K562 (cell line): ENCODE data around the gene FOXL2NB. TPM values are rescaled to one million over a fixed set of nuclear protein-coding genes. Genes with fewer than 3 reads are reported as not detected.

Experiments used
- ATAC-seq: fragments of 200-7000 bp; cut with Tn5 transposase; 3 replicates; pipeline ENCODE4 v1.9.1; 2020; ENCODE audit warnings: moderate library complexity
- BruUV-seq: library from RNA; stranded (reverse); fragments of 400-500 nt; replicated peaks from 2 replicates; lab custom pipeline; 2021; lab: Mats Ljungman, UMichigan
- CTCF ChIA-PET: fragments of 300-600 bp; formaldehyde crosslinking; extraction: SDS; loops from one replicate; lab custom pipeline; 2021; ENCODE audit warnings: low intra/inter-chr PET ratio; lab: Yijun Ruan, JAX
- POLR2A ChIA-PET: fragments of 300-600, 350-650 bp; sonication (Branson Sonifier 250); formaldehyde crosslinking; extraction: SDS; loops from one replicate; lab custom pipeline; 2021; ENCODE audit warnings: antibody characterized with exemption, inconsistent platforms; lab: Yijun Ruan, JAX
- DNase-seq, 4 experiments: peaks; one replicate each; pipeline versions ENCODE4 v3.0.0 to v3.0.0-alpha.2; 2011 to 2018; ENCODE audit warnings: low spot score in 3 of 4, mixed read lengths in 3 of 4; ENCODE audit errors: extremely low read depth in 1 of 4
- FAIRE-seq: peaks from 2 replicates; lab custom pipeline; 2011; peaks lifted over from hg19 to GRCh38; lab: Jason Lieb, UNC
- H2AFZ ChIP-seq: 2 replicates; pipeline ENCODE4 v1.6.0; 2011; ENCODE audit warnings: low read depth, low read length, control low read depth, inconsistent platforms
- H3K27ac ChIP-seq: fragments of 200-600 bp; 3 replicates; pipeline ENCODE4 v1.8.0; 2011; ENCODE audit warnings: low read depth, mild to moderate bottlenecking, control low read depth, inconsistent platforms, low read length, moderate library complexity, mixed read lengths; ENCODE audit errors: extremely low read depth
- H3K27me3 ChIP-seq, 2 experiments: fragments of 300-600 bp in 1 of 2; 2 replicates in 1 of 2; 3 replicates in 1 of 2; pipeline versions ENCODE4 v1.6.0 to v1.8.0; 2011; ENCODE audit warnings: inconsistent platforms in 2 of 2, low read length in 2 of 2, mild to moderate bottlenecking in 1 of 2, mixed read lengths in 1 of 2, moderate library complexity in 1 of 2; ENCODE audit not compliant: control insufficient read depth in 2 of 2, insufficient read depth in 2 of 2
- H3K36me3 ChIP-seq: fragments of 300-600 bp; 3 replicates; pipeline ENCODE4 v1.8.0; 2011; ENCODE audit warnings: mild to moderate bottlenecking, low read length, inconsistent platforms; ENCODE audit not compliant: control insufficient read depth, insufficient read depth
- H3K4me1 ChIP-seq, 2 experiments: fragments of 200-600 bp in 1 of 2; replicated peaks in 1 of 2; 2 replicates in 1 of 2; 3 replicates in 1 of 2; pipeline versions ENCODE4 v1.5.1 to v1.8.0; 2011; ENCODE audit warnings: inconsistent platforms in 2 of 2, low read length in 2 of 2, mild to moderate bottlenecking in 1 of 2, mixed read lengths in 1 of 2, moderate library complexity in 1 of 2; ENCODE audit not compliant: control insufficient read depth in 2 of 2, insufficient read depth in 2 of 2
- H3K4me2 ChIP-seq: 2 replicates; pipeline ENCODE4 v1.6.1; 2011; ENCODE audit warnings: low read length, control low read depth, inconsistent platforms, mixed read lengths; ENCODE audit not compliant: insufficient read depth
- H3K4me3 ChIP-seq: fragments of 200-600 bp; sonication (generic), shearing (Covaris generic); 2 replicates; pipeline ENCODE4 v1.5.1; 2016; ENCODE audit warnings: control low read depth, inconsistent platforms
- H3K79me2 ChIP-seq: fragments of 200-600 bp; 3 replicates; pipeline ENCODE4 v1.8.0; 2011; ENCODE audit warnings: low read length, inconsistent platforms; ENCODE audit not compliant: control insufficient read depth, insufficient read depth
- H3K9ac ChIP-seq, 2 experiments: 2 replicates each; pipeline versions ENCODE4 v1.6.0 to v1.6.1; 2011; ENCODE audit warnings: low read depth in 2 of 2, low read length in 2 of 2, control low read depth in 1 of 2, inconsistent platforms in 1 of 2, mild to moderate bottlenecking in 1 of 2, mixed read lengths in 1 of 2; ENCODE audit not compliant: insufficient read depth in 1 of 2
- H3K9me1 ChIP-seq: one replicate; pipeline ENCODE4 v1.6.0; 2011; ENCODE audit warnings: inconsistent platforms, mild to moderate bottlenecking, low read length, moderate library complexity; ENCODE audit not compliant: control insufficient read depth, insufficient read depth
- H3K9me3 ChIP-seq: replicated peaks from 2 replicates; pipeline ENCODE4 v1.5.1; 2011; ENCODE audit warnings: low read depth, low read length, inconsistent platforms; ENCODE audit not compliant: control insufficient read depth, insufficient read depth
- H4K20me1 ChIP-seq: replicated peaks from 2 replicates; pipeline ENCODE4 v1.6.1; 2011; ENCODE audit warnings: low read length, inconsistent platforms, mixed read lengths; ENCODE audit not compliant: control insufficient read depth, insufficient read depth
- ARID4B ChIP-seq: sonication (generic); formaldehyde crosslinking; IDR thresholded peaks from 2 replicates; pipeline ENCODE4 v1.8.0; 2022; ENCODE audit warnings: mild to moderate bottlenecking, missing genetic modification reagents
- CEBPB ChIP-seq: fragments of 450-650 bp; IDR thresholded peaks from 2 replicates; pipeline ENCODE4 v1.6.1; 2016; ENCODE audit warnings: missing genetic modification characterization, missing compliant biosample characterization
- CREM ChIP-seq: IDR thresholded peaks from 2 replicates; pipeline ENCODE4 v1.6.1; 2014; ENCODE audit warnings: antibody characterized with exemption, low read depth
- HDAC2 ChIP-seq: fragments of 450-650 bp; IDR thresholded peaks from 2 replicates; pipeline ENCODE4 v1.6.1; 2016; ENCODE audit warnings: mild to moderate bottlenecking
- MTF1 ChIP-seq: fragments of 250-450 bp; sonication (Bioruptor Pico); IDR thresholded peaks from 2 replicates; pipeline ENCODE4 v1.9.0; 2021; ENCODE audit warnings: moderate library complexity, mild to moderate bottlenecking, inconsistent platforms, borderline replicate concordance
- NFE2 ChIP-seq: IDR thresholded peaks from 2 replicates; pipeline ENCODE4 v1.6.1; 2014; ENCODE audit warnings: antibody characterized with exemption, low read depth
- SMARCE1 ChIP-seq: fragments of 450-650 bp; IDR thresholded peaks from 2 replicates; pipeline ENCODE4 v1.7.1; 2016; ENCODE audit warnings: mild to moderate bottlenecking
- VEZF1 ChIP-seq: fragments of 200-800 bp; sonication (Bioruptor generic); IDR thresholded peaks from 2 replicates; pipeline ENCODE4 v1.6.1; 2017; ENCODE audit warnings: missing genetic modification characterization, missing compliant biosample characterization
- ZBTB7A ChIP-seq: IDR thresholded peaks from 2 replicates; pipeline ENCODE4 v1.6.1; 2011; ENCODE audit warnings: low read depth, mild to moderate bottlenecking, low read length, moderate library complexity, borderline replicate concordance; ENCODE audit not compliant: control insufficient read depth
- ZC3H8 ChIP-seq: fragments of 450-650 bp; IDR thresholded peaks from 2 replicates; pipeline ENCODE4 v1.6.1; 2017
- ZNF175 ChIP-seq: fragments of 200-800 bp; sonication (Bioruptor generic); IDR thresholded peaks from 2 replicates; pipeline ENCODE4 v1.6.1; 2016; ENCODE audit warnings: low read depth, mild to moderate bottlenecking, missing genetic modification characterization, missing compliant biosample characterization
- ZNF431 ChIP-seq: sonication (generic); formaldehyde crosslinking; IDR thresholded peaks from 2 replicates; pipeline ENCODE4 v1.8.0; 2022; ENCODE audit warnings: mild to moderate bottlenecking, missing genetic modification reagents
- WGBS: fragments of 100-300 bp; shearing (Covaris generic); methylation state at CpG from one replicate; pipeline ENCODE4 v1.1.6; 2016; ENCODE audit warnings: low coverage, mixed read lengths; ENCODE audit not compliant: insufficient coverage; ENCODE audit errors: missing lambda C conversion rate; 5-methylcytosine and 5-hydroxymethylcytosine counted together
- in situ Hi-C: fragments of 300-500 bp; cut with MboI; formaldehyde crosslinking; loops from 4 replicates; pipeline ENCODE4 v1.15.0; 2018; ENCODE audit warnings: inconsistent platforms, mixed read lengths
- intact Hi-C: fragments of 100-400 bp; cut with micrococcal nuclease; formaldehyde crosslinking; loops from 2 replicates; pipeline ENCODE4 v1.14.2; 2022
- polyA plus RNA-seq, 8 experiments: library from polyadenylated mRNA; depleted of rRNA in 4 of 8; stranded (reverse) in 5 of 8; unstranded in 3 of 8; fragments of >200 nt; fragmentation: Nextera tagmentation in 2 of 8; fragmentation: Illumina TruSeq in 1 of 8; extraction: Ambion mirVana in 2 of 8; extraction: Trizol in 1 of 8; gene quantifications; 2 replicates each; pipeline versions ENCODE4 v1.2.1 to v1.2.3, GENCODE V29; 2011 to 2014; ENCODE audit warnings: inconsistent platforms in 1 of 8, missing spikeins in 1 of 8
- total RNA-seq, 7 experiments: library from RNA; depleted of rRNA in 6 of 7; stranded (reverse); fragments of >200 nt in 6 of 7; fragmentation: Illumina TruSeq in 2 of 7; extraction: Trizol in 2 of 7; gene quantifications; 2 replicates each; pipeline versions ENCODE4 v1.2.1 to v1.2.3, GENCODE V29; 2011 to 2021; ENCODE audit warnings: low replicate concordance in 1 of 7

FOXL2NB gene
- total and polyA plus RNA-seq, 9 of the 15 experiments (the other 6 are each of a cell fraction or from before 2014, with no cell fraction given): 0.71 to 17.4 (median 9.0) TPM

GRCh38 chr3:138945709-138946662 lies 1.0 kb upstream of the FOXL2NB start (continued):
- TF ChIP-seq MTF1 (CRISPR knock-in tag) (no peak), ZNF175 (CRISPR knock-in tag) (no peak), ZC3H8 (no peak), HDAC2 (0 out of 2 replicates have a peak, but pooled peaks have one; percentile 19), CREM (0 out of 2 replicates have a peak, but pooled peaks have one; percentile 12), ZNF431 (CRISPR knock-in tag) (0 out of 2 replicates have a peak, but pooled peaks have one; percentile 17)

- intact Hi-C loops (loop anchor here (2.0 to 10.0 kb wide), 2 partner anchors 13 to 883 kb away; no protein-coding TSS in a partner anchor), in situ Hi-C loops (loop anchor here (25.0 kb wide), 1 partner anchor 885 kb away; no protein-coding TSS in a partner anchor)
- H3K9me1 ChIP-seq: no peaks in the 10 kb centered on the region
- CTCF ChIA-PET: interaction anchor here (0.9 to 1.4 kb wide), 2 partner anchors 12 to 112 kb away, joined by 3 to 4 read pairs; no protein-coding TSS in a partner anchor
- H4K20me1 ChIP-seq: no peaks in the 10 kb centered on the region
- H3K27me3 ChIP-seq: no peaks in the 10 kb centered on the region
- H3K36me3 ChIP-seq: peaks cover 12% of the 10 kb centered on the region; the same call in 2 of the 3 replicates
- H2AFZ ChIP-seq: peak overlapping the region; percentile 94
- ATAC-seq: peak; percentile 51
- DNase-seq: peak; percentile 64 to 69 (median 66)
- FAIRE-seq: peak; percentile 56
- POLR2A ChIA-PET: interaction anchor here (0.5 to 1.5 kb wide), 7 partner anchors 12 to 576 kb away, joined by 3 to 7 read pairs (median 3); no protein-coding TSS in a partner anchor
- peak overlapping the region; percentile 86 for H3K4me2 ChIP-seq
- 11% methylated on average over 19 of the region's 21 CpGs for WGBS
- H3K9me3 ChIP-seq: no peaks in the 10 kb centered on the region
- peaks cover 55% of the 10 kb centered on the region for H3K79me2 ChIP-seq
- peak overlapping the region; percentile 87 for H3K27ac ChIP-seq
- BruUV-seq: TSS peak; percentile 57
- H3K4me3 ChIP-seq: peak overlapping the region; percentile 62
- peak overlapping the region; percentile 78 to 90 for H3K9ac ChIP-seq
- peaks cover 12 to 44% of the 10 kb centered on the region in 2 experiments; a peak in 4 of 5 replicates for H3K4me1 ChIP-seq
- TF ChIP-seq CEBPB: 0 out of 2 replicates have a peak, but pooled peaks have one; percentile 12
- 0 out of 2 replicates have a peak, but pooled peaks have one; percentile 21 for TF ChIP-seq ZBTB7A
- TF ChIP-seq SMARCE1: peak; percentile 24; the same call in 1 of the 2 replicates
- TF ChIP-seq ARID4B: peak; percentile 59; the same call in 1 of the 2 replicates
- TF ChIP-seq NFE2: peak; percentile 49; the same call in 1 of the 2 replicates
- TF ChIP-seq VEZF1: peak; percentile 68
Observed at GRCh38 chr3:138947495-138948121, 591 bp downstream of the FOXL2NB start.
